Medulla oblongata (tissue), 1 donor: ENCODE data around the gene TOR2A.
A peak's percentile ranks its signal among the peaks of the same experiment; 100 is the strongest.

ENCODE experiments used
- DNase-seq: peaks from one replicate; pipeline ENCODE4 v3.0.0-alpha.2; 2015; ENCODE audit errors: extremely low spot score

Gene TOR2A

GRCh38 chr9:127742435-127743088, 7.5 kb upstream of the TOR2A start:
- peak; percentile 25 for DNase-seq

DNA sequence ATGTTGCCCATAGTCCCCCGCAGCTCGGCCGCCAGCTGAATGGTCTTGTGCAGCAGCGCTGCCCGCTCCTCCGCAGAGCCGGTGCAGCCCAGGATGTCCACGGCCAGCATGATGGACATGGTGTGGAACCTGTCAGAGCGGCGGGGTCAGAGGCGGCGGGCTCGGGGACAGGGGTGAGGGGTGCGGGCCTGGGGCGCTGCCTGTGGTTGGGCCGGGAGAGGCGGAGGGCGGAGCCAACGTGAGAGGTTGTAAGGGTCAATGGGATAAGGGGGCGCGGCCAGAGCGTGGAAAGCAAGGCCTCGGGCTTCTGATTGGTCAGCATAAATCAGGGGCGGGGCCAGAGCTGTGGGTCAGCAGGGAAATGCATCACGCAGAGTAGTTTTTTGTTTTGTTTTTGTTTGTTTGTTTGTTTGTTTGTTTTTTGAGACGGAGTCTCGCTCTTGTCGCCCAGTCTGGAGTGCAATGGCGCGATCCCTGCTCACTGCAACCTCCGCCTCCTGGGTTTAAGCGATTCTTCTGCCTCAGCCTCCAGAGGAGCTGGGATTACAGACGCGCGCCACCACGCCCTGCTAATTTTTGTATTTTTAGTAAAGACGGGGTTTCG, 6.8 kb upstream of the TOR2A start:
- peak; percentile 88 for DNase-seq

DNA sequence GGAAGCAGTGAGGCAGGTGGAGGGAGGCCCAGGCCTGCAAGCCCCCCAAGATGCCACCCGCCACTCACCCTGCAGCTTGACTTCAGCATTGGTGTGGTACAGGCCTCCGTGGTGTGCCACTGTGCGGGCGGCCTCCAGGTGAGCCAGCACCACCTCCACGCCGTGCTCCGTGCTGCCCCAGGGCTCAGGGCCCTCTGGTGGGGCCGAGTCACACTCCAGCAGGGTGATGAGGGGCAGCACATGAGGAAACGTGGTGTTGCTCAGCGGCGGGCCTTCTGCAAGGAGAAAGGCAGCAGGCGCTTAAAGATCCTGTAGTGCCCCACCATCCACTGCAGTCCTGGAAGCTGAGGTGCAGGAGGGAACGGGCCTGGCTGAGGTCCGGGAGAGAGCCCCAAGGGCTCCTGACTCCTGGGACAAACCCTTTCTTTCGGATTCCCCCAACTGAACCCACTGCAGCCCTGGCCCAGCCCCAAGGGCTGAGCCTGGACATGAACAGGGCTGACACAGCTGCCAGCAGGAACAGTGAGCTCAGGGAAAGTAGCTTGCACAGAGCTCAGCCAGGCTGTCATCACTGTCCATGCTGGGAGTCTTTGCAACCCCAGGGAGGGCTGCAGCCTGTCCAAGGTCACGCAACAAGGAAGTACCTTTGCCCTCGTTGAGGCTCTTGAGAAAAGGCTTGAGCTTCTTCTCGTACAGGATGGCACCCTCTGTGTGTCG, 4.7 kb upstream of the TOR2A start:
- no peak for DNase-seq

DNA sequence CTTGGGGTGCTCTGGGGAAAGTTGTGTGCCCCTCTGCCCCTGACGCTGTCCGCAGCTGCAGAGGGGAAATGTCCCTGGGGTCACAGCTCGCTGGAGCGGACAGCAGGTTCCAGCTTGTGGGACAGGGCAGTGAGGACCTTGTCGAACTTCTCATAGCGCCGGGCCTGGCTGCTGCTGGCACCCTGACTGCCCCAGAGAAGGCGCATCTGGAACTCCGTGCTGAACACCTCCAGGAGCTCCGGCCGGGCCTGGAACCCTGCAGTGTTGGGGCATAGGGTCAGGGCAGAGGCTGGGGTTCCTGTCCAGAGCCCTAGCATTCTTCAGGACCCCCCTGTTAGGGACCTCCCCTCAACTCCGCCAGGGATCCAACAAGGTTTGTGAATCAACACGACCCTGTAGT, 3.6 kb upstream of the TOR2A start:
- no peak for DNase-seq

GRCh38 chr9:127735530-127736185, 564 bp upstream of the TOR2A start:
- no peak for DNase-seq

GRCh38 chr9:127734247-127734746, 797 bp downstream of the TOR2A start:
- no peak for DNase-seq

DNA sequence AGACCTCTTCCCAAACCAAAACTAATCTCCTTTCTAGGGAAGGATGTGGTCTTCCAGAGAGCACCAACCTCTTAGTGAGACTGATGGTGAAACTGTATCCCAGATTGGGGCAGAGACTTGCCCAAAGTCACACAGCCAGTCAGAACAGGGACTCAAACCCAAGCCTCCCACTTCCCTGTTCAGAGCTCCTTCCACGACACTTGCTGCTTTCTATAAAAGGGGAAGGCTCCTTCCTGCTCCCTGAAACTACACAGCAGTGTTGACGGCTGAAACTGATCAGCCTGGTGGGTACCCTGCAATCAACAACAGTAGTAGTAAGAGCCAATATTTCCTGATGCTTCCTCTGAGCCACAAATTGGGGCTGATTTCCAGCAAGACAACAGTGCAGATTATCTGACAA, 1.5 kb downstream of the TOR2A start:
- DNase-seq = no peak

DNA sequence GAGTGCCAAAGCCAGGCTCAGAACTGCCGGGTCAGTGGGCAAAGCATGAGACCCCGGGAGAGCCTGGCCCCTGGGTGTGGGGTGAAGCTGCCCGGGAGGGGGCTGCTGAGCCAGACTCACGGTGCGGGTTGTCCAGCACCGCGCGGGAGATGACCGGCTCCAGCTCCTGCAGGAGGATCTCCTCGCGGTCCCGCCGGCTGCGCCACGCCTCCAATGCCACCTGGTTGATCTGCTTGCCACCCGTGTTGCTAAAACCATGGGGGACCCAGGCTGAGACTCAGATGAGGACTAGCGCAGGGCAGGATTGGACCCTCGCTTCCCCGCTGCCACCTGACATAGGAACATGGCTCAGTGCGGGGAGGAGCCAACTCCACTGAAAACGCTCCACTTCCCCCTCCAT, 2.6 kb downstream of the TOR2A start:
- no peak for DNase-seq

DNA sequence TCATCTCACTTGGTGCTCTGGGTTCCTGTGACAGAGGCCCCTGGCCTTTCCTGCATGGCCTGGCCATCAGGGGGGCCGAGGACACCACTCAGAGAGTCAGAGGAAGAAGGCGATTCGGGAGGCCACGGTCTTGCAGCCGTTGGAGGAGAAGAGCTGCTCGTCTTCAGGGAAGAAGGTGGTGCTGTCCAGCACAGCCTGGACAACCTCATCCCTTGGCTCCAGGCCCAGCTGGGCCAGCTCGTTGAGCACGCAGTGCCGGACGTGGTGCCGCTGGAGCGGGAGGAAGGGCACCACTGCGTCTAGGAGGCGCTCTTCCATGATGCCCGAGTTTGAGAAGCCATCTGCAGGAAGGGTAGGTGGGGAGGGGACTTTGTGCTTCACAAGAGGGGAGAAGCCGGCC, 3.2 kb downstream of the TOR2A start:
- DNase-seq = no peak

- no peak for DNase-seq
Observed at GRCh38 chr9:127730799-127731410, 4.2 kb downstream of the TOR2A start.

DNA sequence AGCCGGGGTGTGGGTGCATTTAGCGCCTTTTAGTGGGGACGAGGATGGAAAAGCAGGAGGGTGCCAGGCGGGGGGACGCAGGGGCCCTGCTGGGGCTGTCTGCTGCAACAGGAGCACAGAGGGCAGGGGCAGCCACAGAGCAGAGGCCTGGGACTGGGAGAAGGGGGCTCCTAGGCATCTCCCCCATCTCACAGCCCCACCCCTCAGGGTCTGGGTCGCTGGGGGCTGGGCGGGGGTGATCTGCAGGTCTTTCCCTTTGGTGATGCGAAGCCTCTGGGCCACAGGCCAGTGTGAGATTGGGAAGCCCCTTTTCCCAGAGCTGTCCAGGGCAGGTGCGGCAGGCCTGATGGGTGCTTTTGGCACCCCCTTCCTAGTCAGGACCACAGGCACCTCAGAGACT, 4.8 kb downstream of the TOR2A start:
- no peak for DNase-seq

DNA sequence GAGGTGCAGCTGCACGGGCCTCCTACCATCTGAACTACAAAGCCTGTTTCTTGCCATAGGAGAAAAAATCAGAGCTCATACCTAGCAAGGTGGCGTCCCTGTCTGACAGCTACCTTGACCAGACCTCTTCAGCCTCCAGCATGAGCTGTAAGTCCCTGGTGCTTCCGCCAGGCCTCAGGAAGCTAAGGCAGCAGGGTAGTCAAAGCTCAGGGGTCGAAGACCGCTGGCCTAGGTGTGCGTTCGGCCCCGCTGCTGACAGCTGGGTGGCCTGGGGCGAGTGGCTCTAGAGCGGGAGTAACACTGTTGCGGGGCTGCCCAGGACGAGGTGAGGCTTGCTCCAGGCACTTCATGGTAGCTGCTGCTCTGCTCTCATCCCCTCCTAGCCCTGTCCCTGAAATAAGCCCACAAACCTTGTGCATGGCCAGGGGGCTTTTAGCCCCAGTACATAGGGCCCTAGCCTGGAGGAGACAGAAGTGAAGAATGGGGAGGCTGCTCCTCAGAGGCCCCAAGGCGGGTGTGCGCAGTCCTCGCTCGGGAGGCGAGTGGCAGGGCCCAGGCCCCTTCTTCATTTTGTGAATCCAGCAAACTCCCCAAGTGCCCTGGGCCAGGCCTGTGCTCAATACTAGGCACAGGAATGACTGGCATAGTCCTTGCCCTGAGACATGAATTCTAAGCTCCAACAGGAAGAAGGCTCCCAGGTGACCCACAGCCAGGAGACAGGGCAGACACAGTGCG, 5.4 kb downstream of the TOR2A start:
- no peak for DNase-seq

DNA sequence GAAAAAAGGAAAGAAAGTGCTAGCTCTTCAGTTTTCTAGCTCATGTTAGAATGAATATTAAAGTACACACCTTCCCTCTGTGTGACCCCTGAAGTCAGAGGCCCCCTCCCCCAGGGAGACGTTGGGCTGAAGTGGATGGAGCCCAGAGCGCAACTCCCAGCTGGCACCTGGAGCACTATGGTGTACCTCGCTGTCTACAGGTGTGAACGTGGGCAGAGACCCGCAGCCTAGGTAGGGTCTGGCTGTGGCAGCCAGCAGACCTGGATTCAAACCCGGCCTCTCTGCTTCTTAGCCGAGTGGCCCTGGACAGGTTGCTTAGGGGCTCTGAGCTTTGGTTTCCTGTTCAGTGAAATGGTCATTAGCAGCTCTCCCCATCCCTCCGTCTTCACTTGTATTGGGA, 6.3 kb downstream of the TOR2A start:
- no peak for DNase-seq

- no peak for DNase-seq
Observed at GRCh38 chr9:127726871-127727270, 8.2 kb downstream of the TOR2A start.

DNA sequence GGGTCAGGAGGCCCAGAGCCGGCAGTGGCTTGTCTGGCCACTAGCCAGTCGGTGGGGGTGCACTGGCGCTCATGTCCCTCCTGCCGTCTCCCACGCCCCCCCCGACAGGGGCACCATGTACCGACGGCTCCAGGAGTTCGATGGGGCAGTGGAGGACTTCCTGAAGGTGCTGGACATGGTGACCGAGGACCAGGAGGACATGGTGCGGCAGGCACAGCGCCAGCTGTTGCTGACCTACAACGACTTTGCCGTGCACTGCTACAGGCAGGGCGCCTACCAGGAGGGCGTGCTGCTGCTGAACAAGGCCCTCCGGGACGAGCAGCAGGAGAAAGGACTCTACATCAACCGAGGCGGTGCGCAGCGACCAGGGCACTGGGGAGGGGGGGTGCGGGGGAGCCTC, 11.1 kb downstream of the TOR2A start:
- no peak for DNase-seq

DNA sequence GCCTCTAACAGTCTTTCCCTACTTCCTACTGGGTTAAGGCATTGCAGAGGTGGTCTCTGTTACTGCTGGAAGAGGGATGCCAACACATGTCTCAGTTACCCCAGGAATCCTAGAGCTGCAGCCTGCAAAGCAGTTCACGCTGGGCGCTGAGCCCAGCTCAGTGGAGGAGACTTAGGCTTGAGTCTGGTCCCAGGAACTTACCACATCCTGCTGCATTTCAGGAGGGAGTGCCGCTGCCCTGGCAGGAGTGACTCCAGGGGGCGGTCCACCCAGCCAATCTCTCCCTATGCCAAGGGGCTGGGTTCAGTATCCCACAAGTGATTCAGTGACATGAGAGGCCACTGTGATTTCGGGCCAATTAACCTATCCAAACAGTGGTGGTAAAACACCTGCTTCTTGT, 11.7 kb downstream of the TOR2A start:
- peak; percentile 39 for DNase-seq

DNA sequence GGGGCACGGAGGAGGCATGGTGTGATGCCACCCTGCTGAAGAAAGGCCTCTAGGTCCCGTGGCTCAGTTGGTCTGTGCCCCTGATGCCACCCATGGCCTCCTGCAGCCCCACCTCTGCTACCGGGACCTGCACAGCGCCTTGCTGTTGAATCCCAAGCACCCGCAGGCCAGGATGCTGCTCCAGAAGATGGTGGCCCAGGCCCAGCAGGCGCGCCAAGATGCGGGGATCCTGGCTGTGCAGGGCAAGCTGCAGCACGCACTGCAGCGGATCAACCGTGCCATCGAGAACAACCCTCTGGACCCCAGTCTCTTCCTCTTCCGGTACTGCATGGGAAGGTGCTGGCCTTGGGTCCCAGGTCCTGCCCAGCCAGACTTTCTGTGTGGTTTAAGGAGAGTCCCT, 12.1 kb downstream of the TOR2A start:
- no peak for DNase-seq

GRCh38 chr9:127722055-127722745, 12.9 kb downstream of the TOR2A start:
- DNase-seq = no peak

GRCh38 chr9:127721391-127721821, 13.7 kb downstream of the TOR2A start:
- DNase-seq = no peak

GRCh38 chr9:127720865-127721227, 14.2 kb downstream of the TOR2A start:
- DNase-seq = no peak
